CD4-positive, alpha-beta T cell treated with Interleukin-12 subunit alpha and Interleukin-12 subunit beta, for 1 hour (primary cell): Measurements from ENCODE around the gene IRS1.

Experiments used
- DNase-seq: peaks from one replicate; pipeline ENCODE4 v3.0.0-alpha.2; 2020

The IRS1 gene

DNA sequence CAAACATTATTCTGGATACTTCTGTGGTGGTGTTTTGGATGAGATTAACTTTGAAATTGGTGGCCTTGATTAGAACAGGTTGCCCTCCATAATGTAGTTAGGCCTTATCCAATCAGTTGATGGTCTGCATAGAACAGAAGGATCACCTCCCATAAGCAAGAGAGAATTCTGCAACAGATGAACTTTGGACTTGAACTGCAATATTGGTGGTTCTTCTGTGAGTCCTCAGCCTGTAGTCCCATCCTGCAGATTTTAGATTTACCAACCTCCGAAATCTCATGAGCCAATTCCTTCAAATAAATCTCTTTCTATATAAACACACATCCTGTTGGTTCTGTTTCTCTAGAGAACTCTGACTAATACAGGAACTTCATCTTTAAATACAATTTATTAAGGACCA is 81.9 kb downstream of the IRS1 start:
- no peak for DNase-seq

- no peak for DNase-seq
Observed at GRCh38 chr2:226716126-226716525, 83.5 kb downstream of the IRS1 start.

DNA sequence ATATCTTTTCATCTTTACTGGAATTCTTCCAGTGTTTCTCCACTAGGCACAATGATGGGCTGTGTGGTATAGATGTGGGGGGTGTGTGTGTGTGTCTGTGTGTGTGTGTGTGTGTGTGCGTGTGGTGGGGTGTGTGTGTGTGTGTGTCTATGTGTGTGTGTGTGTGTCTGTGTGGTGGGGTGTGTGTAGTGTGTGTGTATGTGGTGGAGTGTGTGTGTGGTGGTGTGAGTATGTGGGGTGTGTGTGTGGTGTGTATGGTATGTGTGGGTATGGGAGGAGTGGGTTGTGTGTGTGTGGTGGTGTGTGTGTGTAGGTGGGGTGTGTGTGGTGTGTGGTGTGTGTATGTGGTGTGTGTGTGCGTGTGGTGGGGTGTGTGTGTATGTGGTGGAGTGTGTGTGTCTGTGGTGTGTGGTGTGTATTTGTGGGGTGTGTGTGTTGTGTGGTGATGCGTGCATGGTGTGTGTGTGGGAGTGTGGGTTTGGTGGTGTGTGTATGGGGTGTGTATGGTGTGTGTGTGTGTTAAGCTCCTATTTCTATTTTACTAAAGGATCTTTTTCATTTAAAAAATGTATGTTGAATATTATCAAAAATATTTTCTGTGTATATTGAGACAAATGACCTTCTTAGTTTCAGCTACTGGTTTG is 84.2 kb downstream of the IRS1 start:
- no peak for DNase-seq

DNA sequence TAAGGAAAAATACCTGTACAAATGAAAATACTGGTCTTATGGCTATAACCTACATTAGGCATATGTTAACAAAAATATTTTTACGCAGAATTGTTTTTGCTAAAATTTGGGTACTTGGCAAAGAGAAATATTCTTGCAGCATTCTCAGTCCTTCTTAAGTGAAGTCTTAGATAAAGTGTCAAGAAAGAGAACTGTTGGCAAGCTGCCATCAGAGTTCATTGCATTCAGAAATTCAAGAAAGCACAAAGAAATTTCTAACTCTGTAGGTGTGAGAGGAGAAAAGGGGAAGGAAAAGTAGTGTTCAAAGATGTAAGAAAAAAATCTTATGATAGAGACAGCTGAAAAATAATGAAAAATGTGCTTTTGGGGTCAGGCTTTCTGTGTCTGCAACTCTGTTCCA is 86.7 kb downstream of the IRS1 start:
- DNase-seq, result no peak

GRCh38 chr2:226711606-226712296 is 87.9 kb downstream of the IRS1 start:
- DNase-seq, result no peak

- no peak for DNase-seq
Observed at GRCh38 chr2:226707499-226707898, 92.1 kb downstream of the IRS1 start.

DNA sequence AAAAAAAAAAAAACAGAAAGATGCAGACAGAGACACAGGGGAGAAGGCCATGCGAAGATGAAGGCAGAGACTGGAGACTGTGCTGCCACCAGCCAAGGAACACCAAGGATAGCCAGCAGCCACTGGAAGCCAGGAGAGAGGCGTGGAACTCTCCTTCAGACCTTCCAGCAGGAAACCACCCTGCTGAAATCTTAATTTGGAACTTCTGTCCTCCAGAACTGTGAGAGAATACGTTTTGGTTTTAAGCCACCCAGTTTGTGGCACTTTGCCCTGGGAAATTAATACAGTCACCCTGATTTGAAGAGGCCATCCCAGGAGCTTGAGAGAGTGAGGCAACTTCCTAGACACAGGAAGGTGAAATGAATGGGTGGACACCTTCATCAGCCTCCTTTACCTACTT is 93.7 kb downstream of the IRS1 start:
- no peak for DNase-seq

DNA sequence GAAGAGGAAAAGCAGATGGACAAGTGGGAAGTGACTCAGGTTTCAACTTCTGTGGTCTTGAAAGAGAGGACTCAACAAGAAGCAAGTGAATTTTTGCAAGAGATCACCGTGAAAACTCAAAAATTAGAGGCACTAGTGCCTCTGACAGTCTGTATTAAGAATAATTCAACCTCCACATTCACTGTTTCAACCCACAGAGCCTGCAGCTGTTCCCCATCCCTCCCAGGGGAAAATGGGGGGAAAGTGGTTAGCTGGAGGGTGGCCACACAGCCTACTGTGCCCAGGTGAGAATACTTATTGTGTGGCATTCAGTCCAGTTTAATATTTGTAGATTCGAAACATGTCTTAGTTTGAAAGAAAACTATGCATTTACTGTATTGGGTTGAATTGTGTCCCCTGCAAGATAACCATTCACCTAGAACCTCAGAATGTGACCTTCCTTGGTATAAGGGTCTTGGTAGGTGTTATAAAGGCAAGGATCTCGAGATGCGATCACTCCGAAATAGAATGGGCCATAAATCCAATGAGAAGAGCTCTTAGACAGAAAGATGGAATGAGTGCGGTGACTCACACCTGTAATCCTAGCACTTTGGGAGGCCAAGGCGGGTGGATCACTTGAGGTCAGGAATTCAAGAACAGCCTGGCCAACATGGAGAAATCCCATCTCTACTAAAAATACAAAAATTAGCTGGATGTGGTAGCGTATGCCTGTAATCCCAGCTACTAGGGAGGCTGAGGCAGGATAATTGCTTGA is 94.3 kb downstream of the IRS1 start:
- no peak for DNase-seq

GRCh38 chr2:226703514-226703913 is 96.1 kb downstream of the IRS1 start:
- DNase-seq, result no peak

DNA sequence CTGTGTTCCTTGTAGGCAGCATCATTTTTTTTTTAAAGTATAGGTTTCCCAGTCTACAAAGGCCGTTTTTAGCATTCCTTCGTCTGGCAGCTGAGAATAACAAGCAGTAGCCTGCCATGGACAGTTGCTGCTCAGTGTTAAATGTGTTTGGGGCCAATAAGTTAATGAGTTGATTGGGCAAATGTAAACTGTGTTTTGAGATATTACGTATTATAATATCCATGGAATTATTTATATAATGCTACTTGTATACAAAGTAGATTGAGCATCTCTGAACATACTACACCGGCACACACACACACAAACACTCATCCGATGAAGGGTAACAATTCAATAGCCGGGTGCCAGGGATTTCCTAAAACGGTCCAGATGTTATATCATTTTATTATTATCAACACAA is 97.2 kb downstream of the IRS1 start:
- DNase-seq, result no peak

DNA sequence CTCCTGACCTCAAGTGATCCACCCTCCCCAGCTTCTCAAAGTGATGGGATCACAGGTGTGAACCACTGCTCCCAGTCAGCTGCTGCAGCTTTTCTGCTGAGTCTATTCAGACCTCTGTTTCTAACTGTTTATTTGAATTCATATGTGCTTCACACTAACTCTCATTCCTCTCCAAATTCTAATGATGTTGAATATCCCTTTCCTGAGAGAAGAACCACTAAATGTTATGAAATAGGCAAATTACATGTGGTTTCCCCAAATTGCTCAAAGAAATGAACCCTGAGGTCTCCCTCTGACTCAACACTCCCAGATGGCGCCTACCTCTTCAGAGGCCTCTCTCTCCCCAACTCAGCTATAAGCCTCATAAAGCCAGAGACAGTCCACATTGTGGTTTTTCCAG is 98.6 kb downstream of the IRS1 start:
- no peak for DNase-seq

GRCh38 chr2:226699321-226699720 is 100.3 kb downstream of the IRS1 start:
- DNase-seq, result no peak

DNA sequence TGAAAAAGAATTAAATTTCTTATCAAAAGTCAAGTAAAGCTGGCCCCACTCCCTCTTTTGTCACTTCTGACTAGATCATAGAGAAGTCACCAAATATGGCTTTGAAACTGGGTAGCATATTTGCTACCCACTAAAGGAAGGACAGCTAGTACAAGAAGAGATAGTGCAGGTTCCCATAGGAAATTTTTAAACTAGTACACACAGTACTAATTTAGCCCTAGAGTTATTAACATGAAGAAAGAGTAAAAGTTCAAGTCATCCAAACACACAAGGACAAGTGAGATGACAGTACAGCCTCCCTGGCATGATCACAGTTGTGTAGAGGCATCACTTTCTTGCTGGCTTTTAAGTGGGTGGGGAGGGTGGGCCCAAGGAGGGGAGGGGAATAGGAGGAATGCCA is 100.9 kb downstream of the IRS1 start:
- DNase-seq, result no peak

- no peak for DNase-seq
Observed at GRCh38 chr2:226694586-226695284, 104.9 kb downstream of the IRS1 start.

- DNase-seq, result no peak
Observed at GRCh38 chr2:226694149-226694548, 105.5 kb downstream of the IRS1 start.

- no peak for DNase-seq
Observed at GRCh38 chr2:226693521-226693920, 106.1 kb downstream of the IRS1 start.

GRCh38 chr2:226692521-226693126 is 107.0 kb downstream of the IRS1 start:
- no peak for DNase-seq

DNA sequence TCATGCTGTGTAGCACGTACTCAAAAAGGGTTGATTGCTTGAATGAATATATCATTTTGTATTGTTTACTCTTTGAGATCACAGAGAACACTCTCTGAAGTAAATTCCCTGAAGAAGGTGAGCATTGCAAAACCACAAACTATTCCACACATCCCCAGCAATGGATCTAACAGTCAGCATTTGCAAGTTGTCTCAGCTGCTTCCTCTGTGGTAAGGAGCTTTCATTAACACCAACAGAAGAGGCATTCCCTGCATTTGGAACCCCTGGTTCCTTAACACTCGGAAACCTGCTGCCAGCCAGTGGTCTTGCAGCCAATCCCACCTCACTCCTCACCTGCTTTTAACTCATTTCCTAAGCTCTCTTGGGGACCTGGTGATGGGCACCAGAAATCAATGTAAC is 108.4 kb downstream of the IRS1 start:
- no peak for DNase-seq

DNA sequence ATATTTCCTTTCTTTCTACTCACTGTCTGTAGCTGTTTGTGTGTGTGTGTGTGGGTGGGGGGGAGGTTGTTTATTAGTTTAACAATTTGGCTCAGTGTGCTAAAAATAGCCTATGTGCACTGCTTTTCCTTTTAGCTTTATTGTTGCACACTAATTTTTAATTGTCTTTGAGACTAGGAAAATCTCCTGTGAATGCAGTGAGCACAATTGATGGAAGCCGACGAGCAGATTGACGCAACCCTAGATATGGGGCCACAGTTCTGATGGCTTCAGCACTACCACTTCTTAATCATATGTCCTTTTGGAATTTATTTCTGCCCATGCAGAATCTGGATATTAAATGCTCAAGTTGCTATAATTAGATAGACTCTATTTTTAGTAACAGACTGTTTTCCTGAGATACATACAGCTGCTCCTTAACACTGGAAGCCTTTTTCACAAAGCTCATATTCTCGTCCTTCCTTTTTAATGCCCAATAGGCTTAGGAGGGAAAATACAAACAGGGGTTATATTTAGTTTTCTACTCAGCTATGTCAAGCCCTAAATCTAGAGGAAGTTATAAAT is 109.1 kb downstream of the IRS1 start:
- no peak for DNase-seq

DNA sequence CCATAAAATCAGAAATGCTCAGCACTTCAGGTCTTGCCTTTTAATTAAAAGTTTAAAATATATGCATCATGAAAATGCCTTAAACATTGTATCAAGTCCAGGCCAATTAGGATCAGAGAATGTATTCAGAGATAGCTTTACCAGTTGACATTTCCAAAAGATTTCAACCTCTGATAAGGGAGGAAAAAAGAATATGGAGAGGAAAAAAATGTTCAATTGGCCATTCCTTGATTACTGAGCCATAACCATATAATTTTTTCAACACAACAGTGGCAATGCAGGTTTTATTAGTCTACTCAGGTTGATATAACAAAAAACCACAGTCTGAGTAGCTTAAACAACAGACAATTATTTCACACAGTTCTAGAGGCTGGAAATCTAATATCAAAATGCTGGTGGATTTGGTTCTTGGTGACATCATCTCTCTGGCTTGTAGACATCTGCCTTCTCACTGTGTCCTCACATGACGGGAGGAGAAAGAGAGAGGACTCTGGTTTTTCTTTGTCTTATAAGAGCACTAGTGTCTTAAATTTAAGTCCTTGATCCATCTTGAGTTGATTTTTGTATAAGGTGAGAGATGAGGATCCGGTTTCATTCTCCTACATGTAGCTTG is 111.9 kb downstream of the IRS1 start:
- no peak for DNase-seq

GRCh38 chr2:226684563-226684959 is 115.1 kb downstream of the IRS1 start:
- DNase-seq, result no peak

DNA sequence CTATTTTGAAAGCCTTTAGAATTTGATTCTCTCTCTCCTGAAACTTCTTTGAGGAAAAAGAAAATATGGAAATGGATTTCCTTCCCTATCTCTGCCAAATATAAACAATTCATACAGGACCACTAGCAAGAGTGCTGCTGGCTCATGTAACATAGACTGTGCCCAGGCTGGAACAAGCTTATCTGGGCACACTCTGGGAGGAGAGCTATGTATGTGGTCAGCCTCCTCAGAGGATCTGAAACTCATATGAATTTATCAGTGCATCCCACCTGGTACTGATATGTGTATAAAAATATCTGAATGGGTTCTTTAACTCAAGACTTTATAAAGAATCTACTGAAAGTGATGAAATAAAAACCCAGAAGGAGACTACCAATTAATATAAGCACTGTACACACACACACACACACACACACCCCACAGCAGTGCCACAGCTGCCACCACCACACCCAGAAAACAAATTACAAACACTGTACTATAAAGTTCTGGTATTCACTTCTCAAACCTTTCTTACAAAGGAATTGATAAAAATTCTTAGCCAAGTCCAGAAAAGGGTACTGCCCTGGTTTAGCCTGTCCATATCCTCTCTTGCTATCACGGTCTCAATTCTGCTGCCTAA is 115.6 kb downstream of the IRS1 start:
- no peak for DNase-seq
